GM23338 (cell line): Measurements from ENCODE around the gene SYNE1.

Experiments
- CREB1 ChIP-seq: fragments of 250-450 bp; sonication (Bioruptor Pico); IDR thresholded peaks from 2 replicates; pipeline ENCODE4 v1.5.0; 2020; ENCODE audit warnings: low read depth, mild to moderate bottlenecking, moderate library complexity
- CTCF ChIP-seq, 2 experiments: fragments of 200-600 bp in 1 of 2; sonication (generic) in 1 of 2; conservative IDR thresholded peaks; 2 replicates each; pipeline versions ENCODE4 v1.5.1 to v1.6.1; 2016 to 2017; ENCODE audit warnings: antibody characterized with exemption in 2 of 2, low read depth in 2 of 2, mild to moderate bottlenecking in 2 of 2, moderate library complexity in 1 of 2
- EZH2 ChIP-seq: fragments of 200-600 bp; sonication (generic); IDR thresholded peaks from one replicate; pipeline ENCODE4 v1.8.0; 2017; ENCODE audit warnings: antibody characterized with exemption, mild to moderate bottlenecking, low read depth; ENCODE audit not compliant: unreplicated experiment
- EZH2phosphoT487 ChIP-seq: fragments of 200-600 bp; sonication (generic); IDR thresholded peaks from one replicate; pipeline ENCODE4 v1.8.1; 2018; ENCODE audit warnings: antibody characterized with exemption; ENCODE audit not compliant: unreplicated experiment
- JUNB ChIP-seq: IDR thresholded peaks from one replicate; pipeline ENCODE4 v1.6.1; 2016; ENCODE audit warnings: antibody characterized with exemption; ENCODE audit not compliant: unreplicated experiment
- POLR2AphosphoS5 ChIP-seq: IDR thresholded peaks from 2 replicates; pipeline ENCODE4 v1.6.1; 2016; ENCODE audit warnings: antibody characterized with exemption, low read depth
- STAT1 ChIP-seq: IDR thresholded peaks from one replicate; pipeline ENCODE4 v1.6.1; 2016; ENCODE audit warnings: antibody characterized with exemption; ENCODE audit not compliant: unreplicated experiment
- ZNF331 ChIP-seq: fragments of 250-450 bp; sonication (Bioruptor Pico); IDR thresholded peaks from 2 replicates; pipeline ENCODE4 v1.5.0; 2020; ENCODE audit warnings: low read depth, mild to moderate bottlenecking, moderate library complexity

GRCh38 chr6:152298848-152299735 is 338.1 kb downstream of the SYNE1 start:
- no peak for TF ChIP-seq CTCF (conservative IDR thresholded peaks at IDR 0.05; ENCODE audit: low read depth in 2 of 2)
- no peak for TF ChIP-seq ZNF331 (CRISPR knock-in tag)
- no peak for TF ChIP-seq EZH2
- no peak for TF ChIP-seq JUNB
- TF ChIP-seq STAT1: no peak
- TF ChIP-seq POLR2AphosphoS5: no peak
- TF ChIP-seq CREB1: no peak
- no peak for TF ChIP-seq EZH2phosphoT487
